Common myeloid progenitor, CD34-positive (primary cell): ENCODE data around the gene ITGA2.
A peak's percentile ranks its signal among the peaks of the same experiment; 100 is the strongest.

Experiments
- CTCF ChIA-PET: fragments of 350-600 bp; sonication (Branson Sonifier 250); formaldehyde crosslinking; loops from one replicate; lab custom pipeline; 2021; ENCODE audit warnings: antibody characterized with exemption; lab: Charles Lee
- POLR2A ChIA-PET: fragments of 350-600 bp; sonication (Branson Sonifier 250); formaldehyde crosslinking; loops from one replicate; lab custom pipeline; 2021; ENCODE audit warnings: antibody characterized with exemption; lab: Charles Lee
- DNase-seq, 3 donors: peaks; one replicate each; pipeline versions ENCODE4 v3.0.0 to v3.0.0-alpha.2; 2013
- H3K27ac ChIP-seq, 2 experiments: 1 replicate in 1 of 2; 2 replicates in 1 of 2; pipeline ENCODE4 v1.7.0; 2013; ENCODE audit warnings: inconsistent platforms in 2 of 2, low read length in 2 of 2, mild to moderate bottlenecking in 2 of 2, low read depth in 1 of 2, moderate library complexity in 1 of 2; ENCODE audit not compliant: severe bottlenecking in 2 of 2, insufficient read depth in 1 of 2, poor library complexity in 1 of 2
- H3K27me3 ChIP-seq, 5 experiments: replicated peaks in 2 of 5; 1 replicate in 3 of 5; 2 replicates in 2 of 5; pipeline versions ENCODE4 v1.6.1 to v1.7.0; 2013; ENCODE audit warnings: low read length in 4 of 5, mild to moderate bottlenecking in 2 of 5, moderate library complexity in 2 of 5, inconsistent platforms in 1 of 5; ENCODE audit not compliant: insufficient read depth in 5 of 5, control insufficient read depth in 4 of 5
- H3K36me3 ChIP-seq, 4 experiments: 1 replicate in 2 of 4; 2 replicates in 2 of 4; pipeline versions ENCODE4 v1.6.1 to v1.7.0; 2013; ENCODE audit warnings: low read length in 3 of 4, control low read depth in 1 of 4, mild to moderate bottlenecking in 1 of 4; ENCODE audit not compliant: control insufficient read depth in 4 of 4, insufficient read depth in 4 of 4
- H3K4me1 ChIP-seq, 4 experiments: 1 replicate in 3 of 4; 2 replicates in 1 of 4; pipeline versions ENCODE4 v1.6.1 to v1.7.1; 2013; ENCODE audit warnings: low read length in 3 of 4, mild to moderate bottlenecking in 3 of 4, control low read depth in 1 of 4, inconsistent platforms in 1 of 4, moderate library complexity in 1 of 4; ENCODE audit not compliant: control insufficient read depth in 4 of 4, insufficient read depth in 4 of 4; ENCODE audit errors: control extremely low read depth in 1 of 4
- H3K4me3 ChIP-seq, 7 experiments: 1 replicate in 4 of 7; 2 replicates in 3 of 7; pipeline versions ENCODE4 v1.5.1 to v1.7.0; 2013; ENCODE audit warnings: mild to moderate bottlenecking in 7 of 7, low read length in 6 of 7, moderate library complexity in 6 of 7, inconsistent platforms in 2 of 7, low read depth in 2 of 7, control low read depth in 1 of 7; ENCODE audit not compliant: insufficient read depth in 4 of 7, control insufficient read depth in 1 of 7; ENCODE audit errors: extremely low read depth in 1 of 7
- H3K9me3 ChIP-seq, 5 experiments: 1 replicate in 4 of 5; 2 replicates in 1 of 5; pipeline versions ENCODE4 v1.6.1 to v1.7.1; 2013; ENCODE audit warnings: low read length in 4 of 5, mild to moderate bottlenecking in 2 of 5, inconsistent platforms in 1 of 5, low read depth in 1 of 5, moderate library complexity in 1 of 5; ENCODE audit not compliant: control insufficient read depth in 4 of 5, insufficient read depth in 2 of 5; ENCODE audit errors: control extremely low read depth in 1 of 5
- WGBS: methylation state at CpG from one replicate; pipeline ENCODE4 v1.1.5; 2013; ENCODE audit not compliant: insufficient coverage; 5-methylcytosine and 5-hydroxymethylcytosine counted together

Gene ITGA2

GRCh38 chr5:53120165-53120564 is 131.0 kb downstream of the ITGA2 start:
- Histone ChIP-seq H3K27ac (no peak overlapping the region), H3K4me3 (no peak overlapping the region), H3K36me3 (no peaks in the 10 kb centered on the region), H3K27me3 (no peaks in the 10 kb centered on the region), H3K9me3 (no peaks in the 10 kb centered on the region), H3K4me1 (no peaks in the 10 kb centered on the region)
- 100% methylated on average over 1 of the region's 1 CpG for WGBS
- CTCF ChIA-PET, result interaction anchor here (1.3 to 1.8 kb wide), 2 partner anchors 20 to 23 kb away, joined by 3 to 4 read pairs; no protein-coding TSS in a partner anchor
- POLR2A ChIA-PET, result no interaction called here
- DNase-seq, result no peak

GRCh38 chr5:53123702-53124101 is 134.6 kb downstream of the ITGA2 start:
- no peaks in the 10 kb centered on the region for H3K36me3 ChIP-seq
- H3K4me3 ChIP-seq, result no peak overlapping the region
- peak in 2 of 3 donors; percentile 15 to 21 for DNase-seq
- H3K27me3 ChIP-seq, result no peaks in the 10 kb centered on the region
- CTCF ChIA-PET, result no interaction called here
- no peaks in the 10 kb centered on the region for H3K9me3 ChIP-seq
- no peak overlapping the region for H3K27ac ChIP-seq
- POLR2A ChIA-PET, result no interaction called here
- H3K4me1 ChIP-seq, result no peaks in the 10 kb centered on the region

GRCh38 chr5:53126521-53126920 is 137.4 kb downstream of the ITGA2 start:
- WGBS, result 85% methylated on average over 1 of the region's 3 CpGs
- ChIA-PET POLR2A (no interaction called here), CTCF (interaction anchor here (1.0 to 1.4 kb wide), 3 partner anchors 17 to 1103 kb away, joined by 3 to 4 read pairs (median 3); partner anchors contain the start of gene MOCS2)
- H3K4me1 ChIP-seq, result no peaks in the 10 kb centered on the region
- DNase-seq, result no peak
- no peaks in the 10 kb centered on the region for H3K36me3 ChIP-seq
- H3K9me3 ChIP-seq, result no peaks in the 10 kb centered on the region
- H3K27ac ChIP-seq, result no peak overlapping the region
- H3K4me3 ChIP-seq, result no peak overlapping the region
- no peaks in the 10 kb centered on the region for H3K27me3 ChIP-seq

- H3K4me1 ChIP-seq, result no peaks in the 10 kb centered on the region
- no CpG with 5 or more reads among the region's 1 CpG for WGBS
- H3K36me3 ChIP-seq, result no peaks in the 10 kb centered on the region
- no peaks in the 10 kb centered on the region for H3K9me3 ChIP-seq
- no peaks in the 10 kb centered on the region for H3K27me3 ChIP-seq
- H3K27ac ChIP-seq, result no peak overlapping the region
- CTCF ChIA-PET, result no interaction called here
- no peak overlapping the region for H3K4me3 ChIP-seq
- DNase-seq, result no peak
- POLR2A ChIA-PET, result no interaction called here
Measured at GRCh38 chr5:53127107-53127506, 138.0 kb downstream of the ITGA2 start.

- DNase-seq, result no peak
- ChIA-PET CTCF (interaction anchor here (0.6 kb wide), 1 partner anchor 928 kb away, joined by 4 read pairs; no protein-coding TSS in a partner anchor), POLR2A (no interaction called here)
- no peaks in the 10 kb centered on the region for H3K4me1 ChIP-seq
- no peaks in the 10 kb centered on the region for H3K36me3 ChIP-seq
- H3K27me3 ChIP-seq, result no peaks in the 10 kb centered on the region
- H3K9me3 ChIP-seq, result no peaks in the 10 kb centered on the region
- H3K27ac ChIP-seq, result no peak overlapping the region
- H3K4me3 ChIP-seq, result no peak overlapping the region
- 71% methylated on average over 1 of the region's 1 CpG for WGBS
Measured at GRCh38 chr5:53128481-53128880, 139.3 kb downstream of the ITGA2 start.

- DNase-seq, result no peak
- no peak overlapping the region for H3K4me3 ChIP-seq
- H3K4me1 ChIP-seq, result no peaks in the 10 kb centered on the region
- no peaks in the 10 kb centered on the region for H3K27me3 ChIP-seq
- H3K27ac ChIP-seq, result no peak overlapping the region
- ChIA-PET CTCF (no interaction called here), POLR2A (no interaction called here)
- 100% methylated on average over 1 of the region's 2 CpGs for WGBS
- no peaks in the 10 kb centered on the region for H3K36me3 ChIP-seq
- H3K9me3 ChIP-seq, result no peaks in the 10 kb centered on the region
Measured at GRCh38 chr5:53130266-53130665, 141.1 kb downstream of the ITGA2 start.

GRCh38 chr5:53133020-53133419 is 143.9 kb downstream of the ITGA2 start:
- no CpG with 5 or more reads among the region's 1 CpG for WGBS
- Histone ChIP-seq H3K27ac (no peak overlapping the region), H3K4me1 (no peaks in the 10 kb centered on the region), H3K27me3 (no peaks in the 10 kb centered on the region), H3K9me3 (no peaks in the 10 kb centered on the region), H3K36me3 (no peaks in the 10 kb centered on the region), H3K4me3 (no peak overlapping the region)
- peak in 2 of 3 donors; percentile 12 to 29 for DNase-seq
- POLR2A ChIA-PET, result no interaction called here
- CTCF ChIA-PET, result no interaction called here
